Left lung (tissue), 10 donors: ENCODE measurements around the gene CRCP. TPM values are rescaled to one million over a fixed set of nuclear protein-coding genes. Genes with fewer than 3 reads are reported as not detected.
A peak's percentile ranks its signal among the peaks of the same experiment; 100 is the strongest.
"Not testable (repeated sequence)": the region's sequence is repeated elsewhere in the genome, so short reads cannot be mapped to it uniquely, and the experiment has no call there.

Experiments used
- ATAC-seq: fragments of 200-7000 bp; cut with Tn5 transposase; one replicate; pipeline ENCODE4 v1.9.1; 2020; ENCODE audit warnings: moderate library complexity
- DNase-seq, 4 donors: peaks; one replicate each; pipeline ENCODE4 v3.0.0-alpha.2; 2013 to 2020
- H3K27ac ChIP-seq, 2 donors: fragments of 200-600 bp; sonication (generic) in 1 of 2; one replicate each; pipeline versions ENCODE4 v1.5.0 to v1.8.0; 2020 to 2021
- H3K27me3 ChIP-seq, 2 donors: fragments of 200-600 bp; sonication (generic) in 1 of 2; one replicate each; pipeline versions ENCODE4 v1.5.0 to v1.8.0; 2020 to 2021
- H3K36me3 ChIP-seq, 2 donors: fragments of 200-600 bp; sonication (generic) in 1 of 2; one replicate each; pipeline versions ENCODE4 v1.5.0 to v1.8.0; 2020 to 2021
- H3K4me1 ChIP-seq, 2 donors: fragments of 200-600 bp; one replicate each; pipeline ENCODE4 v1.8.0; 2021
- H3K4me3 ChIP-seq, 2 donors: fragments of 200-600 bp; sonication (generic) in 1 of 2; one replicate each; pipeline versions ENCODE4 v1.5.0 to v1.8.0; 2020 to 2021; ENCODE audit warnings: mild to moderate bottlenecking in 1 of 2
- H3K9me3 ChIP-seq, 2 donors: fragments of 200-600 bp; sonication (generic) in 1 of 2; one replicate each; pipeline versions ENCODE4 v1.5.0 to v1.8.0; 2020 to 2021
- intact Hi-C, 2 donors: fragments of 100-400 bp; cut with DNase I; formaldehyde crosslinking; loops; one replicate each; pipeline versions ENCODE4 v1.11.2 to v1.14.2; 2022
- polyA plus RNA-seq, 6 donors: library from polyadenylated mRNA; unstranded; fragments of 120-200 nt; gene quantifications; one replicate each; pipeline ENCODE4 v1.2.1, GENCODE V29; 2013; ENCODE audit not compliant: insufficient read length in 6 of 6
- total RNA-seq, 2 donors: library from RNA; stranded (reverse); fragmentation: NEBNext Ultra II Directional; extraction: Animal tissue kit (Norgen Biotek cat#: 25700); gene quantifications; one replicate each; pipeline ENCODE4 v1.2.1, GENCODE V29; 2021
- TF ChIP-seq, protein P1 (sequence below), 2 donors: fragments of 200-600 bp; sonication (generic) in 1 of 2; IDR thresholded peaks; one replicate each; pipeline versions ENCODE4 v1.5.0 to v1.8.0; 2021; ENCODE audit warnings: antibody characterized with exemption in 2 of 2
- donor health status: DM: no; HTN: yes; CAD: no.
- donor health status: DM: no; HTN: no; CAD: no.

The CRCP gene
- total and polyA plus RNA-seq, 8 donors: 27.1 to 36.0 (median 33.9) TPM

DNA sequence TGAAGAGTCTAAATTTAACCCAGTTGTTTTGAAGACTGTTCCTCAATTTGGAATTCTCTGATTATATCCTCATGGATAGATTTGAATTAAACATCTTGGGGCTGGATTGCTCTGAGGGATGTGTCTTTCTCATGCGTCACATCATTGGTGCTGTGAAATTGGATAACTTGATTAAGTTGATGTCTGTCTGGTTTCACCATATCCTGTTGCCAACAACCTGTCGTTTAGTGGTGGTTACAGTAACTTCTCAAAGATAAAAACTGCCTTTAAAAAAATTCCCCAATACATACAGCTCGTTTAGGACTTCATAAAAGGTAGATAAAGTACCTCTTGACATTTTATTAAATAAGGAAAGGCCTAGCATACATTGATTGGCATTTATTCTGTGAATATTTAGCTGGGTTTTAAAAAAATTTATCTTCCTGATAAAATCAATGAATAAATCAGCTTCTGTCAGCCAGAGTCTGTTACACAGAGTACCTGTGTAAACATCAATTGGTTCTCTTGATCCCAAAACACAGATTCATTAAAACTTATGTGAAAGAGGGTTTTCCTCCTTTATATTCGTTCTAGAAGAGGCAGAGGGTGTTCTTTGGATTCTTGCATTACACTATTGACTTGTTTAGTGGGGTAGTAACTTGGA lies 10.5 kb downstream of the CRCP start:
- Histone ChIP-seq H3K36me3 (peaks cover 0 to under 1% of the 10 kb centered on the region in 2 donors), H3K27me3 (no peaks in the 10 kb centered on the region), H3K27ac (peak overlapping the region in 1 of 2 donors; percentile 69), H3K4me1 (peaks cover 9 to 78% of the 10 kb centered on the region in 2 donors), H3K4me3 (no peak overlapping the region), H3K9me3 (no peaks in the 10 kb centered on the region)
- DNase-seq (no peak), ATAC-seq (no peak)
- intact Hi-C loops: no loop called here
- TF ChIP-seq, protein P1, sequence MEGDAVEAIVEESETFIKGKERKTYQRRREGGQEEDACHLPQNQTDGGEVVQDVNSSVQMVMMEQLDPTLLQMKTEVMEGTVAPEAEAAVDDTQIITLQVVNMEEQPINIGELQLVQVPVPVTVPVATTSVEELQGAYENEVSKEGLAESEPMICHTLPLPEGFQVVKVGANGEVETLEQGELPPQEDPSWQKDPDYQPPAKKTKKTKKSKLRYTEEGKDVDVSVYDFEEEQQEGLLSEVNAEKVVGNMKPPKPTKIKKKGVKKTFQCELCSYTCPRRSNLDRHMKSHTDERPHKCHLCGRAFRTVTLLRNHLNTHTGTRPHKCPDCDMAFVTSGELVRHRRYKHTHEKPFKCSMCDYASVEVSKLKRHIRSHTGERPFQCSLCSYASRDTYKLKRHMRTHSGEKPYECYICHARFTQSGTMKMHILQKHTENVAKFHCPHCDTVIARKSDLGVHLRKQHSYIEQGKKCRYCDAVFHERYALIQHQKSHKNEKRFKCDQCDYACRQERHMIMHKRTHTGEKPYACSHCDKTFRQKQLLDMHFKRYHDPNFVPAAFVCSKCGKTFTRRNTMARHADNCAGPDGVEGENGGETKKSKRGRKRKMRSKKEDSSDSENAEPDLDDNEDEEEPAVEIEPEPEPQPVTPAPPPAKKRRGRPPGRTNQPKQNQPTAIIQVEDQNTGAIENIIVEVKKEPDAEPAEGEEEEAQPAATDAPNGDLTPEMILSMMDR (IDR thresholded peaks at IDR 0.05): no peak

DNA sequence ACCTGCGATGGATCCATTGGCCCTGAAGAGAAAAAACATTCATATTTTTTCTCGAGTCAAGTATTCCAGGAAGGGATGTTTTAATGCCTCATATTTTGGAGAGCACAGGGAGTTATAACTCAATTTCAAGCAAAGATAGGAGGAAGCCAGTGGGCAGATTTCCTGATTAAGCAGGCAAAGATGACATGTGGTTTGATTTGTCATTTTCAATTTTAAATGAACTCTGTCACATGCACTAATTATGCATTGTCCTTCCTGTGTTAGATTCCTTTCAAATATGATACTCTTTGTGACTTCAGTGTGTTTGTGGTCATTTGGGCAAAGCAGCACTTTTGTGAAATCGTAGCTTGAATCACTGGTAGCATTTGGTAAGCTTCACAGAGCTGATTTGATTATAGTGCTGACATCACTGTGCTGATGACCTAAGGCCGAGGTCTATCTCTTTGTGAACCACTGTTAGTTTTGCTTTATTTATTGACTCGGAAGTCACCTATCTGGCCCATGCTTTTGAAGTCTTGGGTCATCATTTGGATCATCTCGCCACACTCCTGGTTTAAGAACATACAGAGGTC lies 11.2 kb downstream of the CRCP start:
- H3K9me3 ChIP-seq, H3K4me3 ChIP-seq, ATAC-seq, H3K27me3 ChIP-seq, intact Hi-C loops, DNase-seq, H3K36me3 ChIP-seq: not testable (repeated sequence)
- H3K27ac ChIP-seq: peak overlapping the region in 1 of 2 donors; percentile 69
- peaks cover 9 to 74% of the 10 kb centered on the region in 2 donors for H3K4me1 ChIP-seq

DNA sequence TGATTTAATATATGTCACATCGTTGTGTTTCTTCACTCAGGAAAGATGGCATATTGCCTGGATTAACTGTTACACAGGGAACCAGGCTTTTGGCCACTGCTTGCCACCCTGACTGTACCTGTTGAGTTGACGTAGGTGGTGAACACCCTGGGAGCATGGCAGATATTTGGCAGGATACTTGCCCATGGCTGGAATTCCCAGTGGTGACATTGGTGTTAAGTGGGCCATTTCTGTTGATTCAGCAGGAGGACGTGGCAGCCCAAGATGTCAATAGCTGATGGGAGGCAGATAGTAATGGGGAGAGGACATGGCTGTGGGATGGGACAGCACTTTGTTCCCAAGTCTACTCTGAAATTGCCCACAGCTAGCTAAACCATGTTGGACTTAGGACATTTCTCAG lies 12.5 kb downstream of the CRCP start:
- DNase-seq, H3K4me3 ChIP-seq, intact Hi-C loops, H3K27ac ChIP-seq, ATAC-seq, H3K27me3 ChIP-seq, H3K9me3 ChIP-seq: not testable (repeated sequence)
- Histone ChIP-seq H3K4me1 (peaks cover 8 to 62% of the 10 kb centered on the region in 2 donors), H3K36me3 (peaks cover 0 to 21% of the 10 kb centered on the region in 2 donors)

DNA sequence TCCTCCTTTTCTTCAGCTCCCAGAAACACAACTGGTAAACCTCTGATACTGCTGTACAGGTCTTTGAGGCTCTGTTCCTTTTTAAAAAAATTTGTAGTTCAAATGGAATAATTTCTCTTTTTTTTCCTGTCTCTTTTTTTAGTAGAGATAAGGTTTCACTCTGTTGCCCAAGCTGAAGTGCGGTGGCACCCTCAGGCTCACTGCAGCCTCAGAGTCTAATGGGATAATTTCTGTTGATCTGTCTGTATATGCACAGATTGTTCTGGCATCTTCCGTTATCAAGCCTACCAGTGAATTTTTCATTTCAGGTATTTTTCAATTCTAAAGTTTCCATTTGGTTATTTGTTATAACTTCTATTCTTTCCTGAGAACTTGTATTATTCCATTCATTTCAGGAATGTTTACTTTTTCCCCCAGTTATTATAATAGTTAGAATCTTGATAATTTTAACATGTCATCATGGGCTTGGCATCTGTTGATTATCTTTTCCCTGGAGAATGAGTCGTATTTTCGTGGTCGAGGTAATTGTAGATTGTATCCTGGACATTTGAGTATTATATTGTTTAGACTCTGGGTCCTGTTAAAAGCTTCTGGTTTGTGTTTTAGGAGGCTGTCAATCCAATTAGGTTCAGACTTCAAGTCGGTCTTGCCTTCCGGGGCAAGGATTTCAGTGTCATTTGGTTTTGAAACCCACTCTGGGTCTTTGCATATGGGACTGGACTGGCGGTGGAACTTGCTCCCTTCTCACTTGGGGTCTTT lies 24.5 kb downstream of the CRCP start:
- ATAC-seq (no peak), DNase-seq (no peak)
- intact Hi-C loops: no loop called here
- no peak overlapping the region for H3K4me3 ChIP-seq
- H3K27ac ChIP-seq: no peak overlapping the region
- TF ChIP-seq, protein P1 (IDR thresholded peaks at IDR 0.05): no peak
- H3K27me3 ChIP-seq: no peaks in the 10 kb centered on the region
- H3K9me3 ChIP-seq: no peaks in the 10 kb centered on the region
- peaks cover 3 to 30% of the 10 kb centered on the region in 2 donors for H3K4me1 ChIP-seq
- peaks cover 0 to 87% of the 10 kb centered on the region in 2 donors for H3K36me3 ChIP-seq

DNA sequence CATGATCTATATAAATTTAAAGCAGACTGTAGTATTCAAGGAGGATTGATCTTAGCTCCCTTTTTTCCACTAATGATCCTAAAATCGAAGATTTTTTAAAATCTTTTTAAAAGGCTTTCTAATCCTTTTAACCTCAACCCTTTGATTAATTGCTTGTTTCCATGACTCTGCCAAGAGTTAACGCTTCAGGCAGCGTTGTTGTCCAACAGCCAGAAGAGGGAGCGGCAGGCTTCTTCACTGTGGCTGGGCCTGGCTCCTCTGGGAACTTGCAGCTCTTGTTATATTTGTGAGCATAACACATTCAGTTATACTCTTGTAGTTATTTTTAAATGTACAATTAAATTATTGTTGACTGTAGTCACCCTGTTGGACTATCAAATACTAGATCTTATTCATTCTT lies 26.3 kb downstream of the CRCP start:
- TF ChIP-seq, protein P1 (IDR thresholded peaks at IDR 0.05): peak; percentile 35 to 51
- ATAC-seq: peak; percentile 86

DNA sequence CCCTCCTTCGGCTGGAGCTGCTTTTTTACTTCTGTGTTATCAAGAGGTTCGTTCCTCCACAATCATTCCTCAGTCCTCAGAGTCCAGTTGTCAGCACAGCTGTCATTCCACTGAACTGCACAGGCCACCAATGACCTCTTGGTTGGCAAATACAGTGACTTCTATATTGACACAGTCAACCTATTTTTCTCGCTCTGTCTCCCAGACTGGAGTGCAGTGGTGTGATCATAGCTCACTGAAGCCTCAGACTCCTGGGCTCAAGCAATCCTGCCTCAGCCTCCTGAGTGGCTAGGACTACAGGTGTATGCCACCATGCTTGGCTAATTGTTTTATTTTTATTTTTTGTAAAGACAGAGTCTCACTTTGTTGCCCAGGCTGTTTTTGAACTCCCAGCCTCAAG lies 27.7 kb downstream of the CRCP start:
- H3K27me3 ChIP-seq: no peaks in the 10 kb centered on the region
- peaks cover 6 to 30% of the 10 kb centered on the region in 2 donors for H3K4me1 ChIP-seq
- TF ChIP-seq, protein P1 (IDR thresholded peaks at IDR 0.05): no peak
- peaks cover 0 to 92% of the 10 kb centered on the region in 2 donors for H3K36me3 ChIP-seq
- intact Hi-C loops: no loop called here
- peak overlapping the region in 1 of 2 donors; percentile 5 for H3K27ac ChIP-seq
- DNase-seq (no peak), ATAC-seq (peak; percentile 10)
- H3K4me3 ChIP-seq: no peak overlapping the region
- H3K9me3 ChIP-seq: no peaks in the 10 kb centered on the region

More for the DNA sequence above, 26.3 kb downstream of the CRCP start:
- Histone ChIP-seq H3K4me3 (no peak overlapping the region), H3K36me3 (peaks cover 0 to 85% of the 10 kb centered on the region in 2 donors), H3K27me3 (no peaks in the 10 kb centered on the region), H3K27ac (no peak overlapping the region), H3K9me3 (no peaks in the 10 kb centered on the region), H3K4me1 (peaks cover 3 to 30% of the 10 kb centered on the region in 2 donors)
- peak in 3 of 4 donors; percentile 69 to 86 (median 74) for DNase-seq
- intact Hi-C loops: no loop called here
